ENCODE results near the gene CFAP58. TPM values are rescaled to one million over a fixed set of nuclear protein-coding genes. Genes with fewer than 3 reads are reported as not detected.

The CFAP58 gene
- total and polyA plus RNA-seq, 2 of the 13 experiments (the other 11 are each of a cell fraction or from before 2014, with no cell fraction given) = 0.03 TPM; not detected in 1

- TF ChIP-seq ZNF318 (CRISPR knock-in tag; IDR thresholded peaks at IDR 0.05) = no peak
- no peak for TF ChIP-seq RNF2 (conservative IDR thresholded peaks at IDR 0.05; ENCODE audit: low read depth)
- TF ChIP-seq ZNF460 (CRISPR knock-in tag; IDR thresholded peaks at IDR 0.05; ENCODE audit: borderline replicate concordance) = no peak
- no peak for TF ChIP-seq PAX8 (CRISPR knock-in tag; IDR thresholded peaks at IDR 0.05; ENCODE audit: borderline replicate concordance)
- no peak for TF ChIP-seq GABPA (IDR thresholded peaks at IDR 0.05; ENCODE audit: low read depth, low read length)
- TF ChIP-seq GABPA (CRISPR knock-in tag; IDR thresholded peaks at IDR 0.05; ENCODE audit: low read depth) = no peak
- TF ChIP-seq SP2 (CRISPR knock-in tag; IDR thresholded peaks at IDR 0.05) = no peak
- TF ChIP-seq ZNF784 (CRISPR knock-in tag; IDR thresholded peaks at IDR 0.05; ENCODE audit: borderline replicate concordance) = no peak
- 0 out of 2 replicates have a peak, but pooled peaks have one; percentile 49 for TF ChIP-seq CBX5 (CRISPR knock-in tag; IDR thresholded peaks at IDR 0.05; ENCODE audit: borderline replicate concordance)
- no peak for TF ChIP-seq POGZ (CRISPR knock-in tag; IDR thresholded peaks at IDR 0.05)
- TF ChIP-seq NFE2L2 (IDR thresholded peaks at IDR 0.05; ENCODE audit: low read length) = peak; percentile 50; the same call in 1 of the 2 replicates
- no peak for TF ChIP-seq ZC3H13 (CRISPR knock-in tag; IDR thresholded peaks at IDR 0.05)
- peak in 1 of 2 experiments; percentile 60; a peak in 1 of 4 replicates for TF ChIP-seq HMGXB4 (CRISPR knock-in tag; IDR thresholded peaks at IDR 0.05; ENCODE audit: borderline replicate concordance in 1 of 2, low read depth in 1 of 2)
- no peak for TF ChIP-seq U2AF2 (IDR thresholded peaks at IDR 0.05; ENCODE audit: low read depth, low read length)
- TF ChIP-seq ZNF709 (CRISPR knock-in tag; IDR thresholded peaks at IDR 0.05) = no peak
- TF ChIP-seq FOXA1 (IDR thresholded peaks at IDR 0.05) = no peak
- peak; percentile 71; the same call in 1 of the 2 replicates for TF ChIP-seq FOXA1 (CRISPR knock-in tag; IDR thresholded peaks at IDR 0.05)
- no peak for TF ChIP-seq ZNF567 (CRISPR knock-in tag; IDR thresholded peaks at IDR 0.05; ENCODE audit: borderline replicate concordance)
- no peak for TF ChIP-seq GFI1 (CRISPR knock-in tag; IDR thresholded peaks at IDR 0.05; ENCODE audit: borderline replicate concordance)
- no peak for TF ChIP-seq YEATS4 (CRISPR knock-in tag; IDR thresholded peaks at IDR 0.05; ENCODE audit: borderline replicate concordance)
- 0 out of 2 replicates have a peak, but pooled peaks have one; percentile 62 for TF ChIP-seq ZNF34 (CRISPR knock-in tag; IDR thresholded peaks at IDR 0.05; ENCODE audit: borderline replicate concordance)
Measured at GRCh38 chr10:104349623-104350126, 4.0 kb upstream of the CFAP58 start (continued).
